IPS-20b (cell line): ENCODE results near the gene ATG13.
"Not testable (repeated sequence)": the region's sequence is repeated elsewhere in the genome, so short reads cannot be mapped to it uniquely, and the experiment has no call there.

Experiments used
- H3K27ac ChIP-seq: one replicate; pipeline ENCODE4 v1.5.1; 2013; ENCODE audit warnings: low read length
- H3K27me3 ChIP-seq: 2 replicates; pipeline ENCODE4 v1.6.1; 2013; ENCODE audit warnings: mild to moderate bottlenecking, low read length, inconsistent platforms; ENCODE audit not compliant: insufficient read depth
- H3K36me3 ChIP-seq: 2 replicates; pipeline ENCODE4 v1.6.1; 2013; ENCODE audit warnings: low read depth, mild to moderate bottlenecking, inconsistent platforms, low read length, moderate library complexity; ENCODE audit not compliant: insufficient read depth
- H3K4me1 ChIP-seq: 2 replicates; pipeline ENCODE4 v1.6.1; 2013; ENCODE audit warnings: mild to moderate bottlenecking, control low read depth, inconsistent platforms, low read length, moderate library complexity; ENCODE audit not compliant: insufficient read depth
- H3K4me3 ChIP-seq: 2 replicates; pipeline ENCODE4 v1.5.1; 2013; ENCODE audit warnings: mild to moderate bottlenecking, low read length, inconsistent platforms
- H3K9ac ChIP-seq: 2 replicates; pipeline ENCODE4 v1.6.1; 2013; ENCODE audit warnings: low read depth, mild to moderate bottlenecking, inconsistent platforms, low read length, moderate library complexity
- H3K9me3 ChIP-seq: 2 replicates; pipeline ENCODE4 v1.6.1; 2013; ENCODE audit warnings: mild to moderate bottlenecking, low read depth, low read length, inconsistent platforms; ENCODE audit not compliant: insufficient read depth

ATG13 gene

DNA sequence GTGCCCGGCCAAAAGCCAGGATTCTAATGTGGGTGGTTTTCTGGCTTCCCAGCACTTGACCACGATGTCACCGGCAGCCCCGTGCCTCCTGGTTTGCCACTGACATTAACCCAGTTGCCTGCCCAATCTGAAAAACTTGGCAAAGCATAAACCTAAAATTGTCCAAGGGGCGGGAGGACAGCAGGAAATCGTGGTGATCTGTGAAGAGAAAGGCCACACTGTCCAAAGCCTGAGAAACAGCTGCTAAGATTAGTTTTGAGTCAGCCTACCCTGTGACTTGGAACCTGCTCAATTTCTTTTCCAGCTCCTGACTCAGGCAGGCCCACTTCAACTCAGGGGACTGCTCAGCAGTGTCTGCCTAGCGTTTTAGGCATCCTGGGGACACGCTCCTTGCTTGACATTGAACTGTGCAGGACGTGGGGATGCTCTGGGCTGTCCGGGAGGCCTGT, 93.5 kb downstream of the ATG13 start:
- Histone ChIP-seq H3K9ac (no peak overlapping the region), H3K4me3 (no peak overlapping the region), H3K36me3 (peaks cover 16% of the 10 kb centered on the region), H3K9me3 (no peaks in the 10 kb centered on the region), H3K27ac (no peak overlapping the region), H3K4me1 (no peaks in the 10 kb centered on the region), H3K27me3 (no peaks in the 10 kb centered on the region)

DNA sequence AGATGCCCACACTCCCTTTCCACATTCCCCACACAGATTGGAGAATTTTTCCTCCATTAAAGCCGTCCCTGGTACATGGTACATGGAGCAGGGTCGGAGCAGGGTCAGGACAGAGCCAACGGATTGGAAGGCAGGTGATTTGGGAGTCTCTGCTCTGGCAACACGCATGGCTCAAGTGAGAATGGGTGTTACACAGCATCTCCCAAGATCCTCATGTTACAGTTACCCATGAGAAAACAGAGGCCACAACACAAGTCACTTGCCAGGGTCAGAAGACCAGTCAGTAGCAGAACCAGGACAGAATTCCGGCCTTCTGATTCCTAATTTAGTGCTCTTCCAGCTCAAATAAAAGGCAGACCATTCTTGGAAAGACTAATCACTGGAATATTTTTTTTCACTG, 94.0 kb downstream of the ATG13 start:
- Histone ChIP-seq H3K9ac (no peak overlapping the region), H3K4me3 (no peak overlapping the region), H3K4me1 (no peaks in the 10 kb centered on the region), H3K9me3 (no peaks in the 10 kb centered on the region), H3K27ac (no peak overlapping the region), H3K36me3 (peaks cover 13% of the 10 kb centered on the region; the same call in 1 of the 2 replicates), H3K27me3 (no peaks in the 10 kb centered on the region)

DNA sequence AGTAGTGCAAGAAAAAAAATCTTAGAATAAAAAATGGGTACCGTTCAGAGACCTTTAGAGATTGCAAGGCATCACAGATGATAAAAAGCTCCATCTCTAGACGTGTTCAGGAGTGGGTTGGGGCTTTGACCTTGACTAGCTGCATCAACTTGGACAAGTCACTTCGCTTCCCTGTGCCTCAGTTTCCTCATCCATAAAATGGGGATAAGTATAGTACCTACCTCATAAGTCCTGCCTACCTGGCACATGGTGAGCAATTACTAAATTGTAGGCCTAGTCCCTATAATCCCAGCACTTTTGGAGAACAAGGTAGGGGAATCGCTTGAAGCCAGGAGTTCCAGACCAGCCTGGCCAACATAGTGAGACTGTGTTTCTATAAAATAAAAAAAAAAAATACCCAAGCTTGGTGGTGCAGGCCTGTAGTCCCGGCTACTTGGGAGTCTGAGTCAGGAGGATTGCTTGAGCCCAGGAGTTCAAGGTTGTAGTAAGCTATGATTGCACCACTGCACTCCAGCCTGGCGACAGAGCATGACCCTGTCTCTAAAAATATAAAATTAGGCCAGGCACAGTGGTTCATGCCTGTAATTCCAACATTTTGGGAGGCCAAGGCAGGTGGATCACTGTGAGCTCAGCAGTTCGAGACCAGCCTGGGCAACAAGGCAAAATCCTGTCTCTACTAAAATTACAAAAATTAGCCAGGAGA, 95.7 kb downstream of the ATG13 start:
- Histone ChIP-seq H3K4me3 (no peak overlapping the region), H3K27ac (no peak overlapping the region), H3K36me3 (no peaks in the 10 kb centered on the region), H3K9ac (no peak overlapping the region), H3K27me3 (no peaks in the 10 kb centered on the region), H3K4me1 (no peaks in the 10 kb centered on the region), H3K9me3 (no peaks in the 10 kb centered on the region)

DNA sequence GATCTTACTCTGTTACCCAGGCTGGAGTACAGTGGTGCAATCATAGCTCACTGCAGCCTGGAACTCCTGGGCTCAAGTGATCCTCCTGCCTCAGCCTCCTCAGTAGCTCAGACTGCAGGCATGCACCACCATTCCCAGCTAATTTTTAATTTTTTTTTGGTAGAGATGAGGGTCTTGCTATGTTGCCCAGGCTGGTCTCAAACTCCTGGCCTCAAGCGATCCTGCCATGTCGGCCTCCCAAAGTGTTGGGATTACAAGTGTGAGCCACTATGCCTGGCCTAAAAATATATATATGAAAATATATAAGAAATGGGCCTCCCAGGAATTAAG, 100.4 kb downstream of the ATG13 start:
- H3K27me3 ChIP-seq, H3K36me3 ChIP-seq, H3K9me3 ChIP-seq, H3K4me3 ChIP-seq, H3K9ac ChIP-seq, H3K4me1 ChIP-seq, H3K27ac ChIP-seq: not testable (repeated sequence)

DNA sequence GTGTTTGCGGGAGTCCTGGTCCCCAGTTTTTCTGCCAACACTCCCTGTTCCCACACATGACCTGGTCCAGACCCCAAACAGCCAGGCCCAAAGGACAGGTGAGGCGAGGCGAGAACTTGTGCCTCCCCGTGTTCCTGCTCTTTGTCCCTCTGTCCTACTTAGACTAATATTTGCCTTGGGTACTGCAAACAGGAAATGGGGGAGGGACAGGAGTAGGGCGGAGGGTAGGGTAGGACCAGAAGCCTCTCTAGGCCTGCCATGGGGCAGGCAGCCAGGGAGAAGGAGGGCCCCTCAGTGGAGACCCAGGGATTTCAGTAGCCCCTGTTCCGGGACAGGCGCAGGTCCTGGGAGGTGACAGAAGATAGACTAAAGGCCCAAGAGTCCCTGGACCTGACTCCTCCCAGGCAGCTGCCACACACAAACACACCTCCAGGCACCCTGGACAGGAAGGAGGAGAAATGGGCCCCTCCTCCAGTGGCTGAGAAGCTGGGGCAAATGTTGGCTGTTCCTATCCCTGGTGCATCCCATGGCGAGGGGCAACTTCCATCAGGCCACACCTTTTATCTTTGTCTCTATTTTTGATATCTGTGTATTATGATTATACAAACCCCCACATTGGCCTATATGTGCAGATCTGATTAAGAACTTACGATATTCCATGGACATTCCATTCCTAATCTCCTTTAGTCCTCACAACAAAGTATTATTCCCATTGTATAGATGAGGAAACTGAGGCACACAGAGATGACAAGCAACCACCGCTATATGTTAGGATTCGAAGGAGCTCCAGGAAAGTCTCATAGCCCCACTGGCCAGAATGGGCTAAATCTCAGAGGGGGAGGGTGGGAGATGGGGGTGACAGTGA, 101.0 kb downstream of the ATG13 start:
- H3K4me1 ChIP-seq = no peaks in the 10 kb centered on the region
- no peaks in the 10 kb centered on the region for H3K36me3 ChIP-seq
- H3K27me3 ChIP-seq = no peaks in the 10 kb centered on the region
- no peak overlapping the region for H3K4me3 ChIP-seq
- no peak overlapping the region for H3K27ac ChIP-seq
- no peak overlapping the region for H3K9ac ChIP-seq
- no peaks in the 10 kb centered on the region for H3K9me3 ChIP-seq

DNA sequence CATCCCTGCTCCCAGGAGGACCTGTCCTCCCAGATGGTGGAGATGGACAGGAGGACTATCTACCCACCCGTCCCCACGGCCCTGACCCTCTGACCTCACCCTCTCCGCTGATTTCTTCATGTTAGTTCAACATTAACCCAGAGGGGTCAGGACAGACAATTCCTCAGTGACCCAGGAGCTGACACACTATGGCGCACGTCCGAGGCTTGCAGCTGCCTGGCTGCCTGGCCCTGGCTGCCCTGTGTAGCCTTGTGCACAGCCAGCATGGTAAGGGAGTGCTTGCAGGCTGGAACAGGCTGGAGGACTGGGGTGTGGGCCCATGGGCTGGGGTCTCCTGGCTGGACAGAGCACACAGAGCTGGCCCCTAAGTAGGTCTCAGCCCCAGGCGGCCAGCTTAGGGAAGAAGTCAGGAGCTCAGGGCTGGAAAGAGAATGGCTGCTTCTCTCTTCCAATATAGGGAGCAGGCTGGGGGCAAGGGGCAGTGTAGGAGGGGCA, 101.7 kb downstream of the ATG13 start, which contains the start of gene F2:
Gene F2, plus strand, starts transcription at position 166 of the 495 bp plus-strand sequence. Its CDS starts 23 bp downstream, at position 189.
- Histone ChIP-seq H3K9me3 (no peaks in the 10 kb centered on the region), H3K9ac (no peak within 1 kb of the TSS), H3K27me3 (no peaks in the 10 kb centered on the region), H3K4me1 (peaks cover 2% of the 10 kb centered on the region; the same call in 1 of the 2 replicates), H3K36me3 (no peaks in the 10 kb centered on the region), H3K4me3 (no peak within 1 kb of the TSS), H3K27ac (no peak within 1 kb of the TSS)

DNA sequence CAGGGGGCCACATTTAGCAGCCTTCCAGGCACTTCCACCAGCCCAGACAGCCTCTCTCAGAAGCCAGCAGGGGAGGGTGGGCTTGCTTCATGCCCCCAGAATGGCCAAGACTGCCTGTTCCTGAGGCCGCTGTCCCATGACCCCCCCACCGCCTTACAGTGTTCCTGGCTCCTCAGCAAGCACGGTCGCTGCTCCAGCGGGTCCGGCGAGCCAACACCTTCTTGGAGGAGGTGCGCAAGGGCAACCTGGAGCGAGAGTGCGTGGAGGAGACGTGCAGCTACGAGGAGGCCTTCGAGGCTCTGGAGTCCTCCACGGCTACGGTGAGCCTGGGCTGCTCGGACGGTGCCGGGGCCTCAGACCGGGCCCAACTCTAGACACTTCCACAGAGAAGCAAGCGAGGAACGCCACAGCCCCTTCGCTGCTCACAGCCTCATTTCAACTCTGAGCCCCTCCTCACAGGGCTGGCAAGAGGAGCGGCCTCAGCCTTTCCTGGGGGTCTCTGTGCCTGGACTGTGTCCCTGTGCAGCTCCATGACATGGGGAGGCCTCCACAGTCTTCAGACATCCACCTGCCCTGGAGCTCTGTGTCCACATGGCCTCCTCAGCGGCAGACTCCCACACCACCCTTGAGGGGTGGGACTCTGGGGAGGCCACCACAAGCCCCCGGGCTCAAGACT, 102.3 kb downstream of the ATG13 start:
- H3K27me3 ChIP-seq = no peaks in the 10 kb centered on the region
- no peaks in the 10 kb centered on the region for H3K36me3 ChIP-seq
- H3K9ac ChIP-seq = no peak overlapping the region
- H3K4me3 ChIP-seq = no peak overlapping the region
- H3K9me3 ChIP-seq = no peaks in the 10 kb centered on the region
- H3K4me1 ChIP-seq = peaks cover 2% of the 10 kb centered on the region; the same call in 1 of the 2 replicates
- no peak overlapping the region for H3K27ac ChIP-seq

DNA sequence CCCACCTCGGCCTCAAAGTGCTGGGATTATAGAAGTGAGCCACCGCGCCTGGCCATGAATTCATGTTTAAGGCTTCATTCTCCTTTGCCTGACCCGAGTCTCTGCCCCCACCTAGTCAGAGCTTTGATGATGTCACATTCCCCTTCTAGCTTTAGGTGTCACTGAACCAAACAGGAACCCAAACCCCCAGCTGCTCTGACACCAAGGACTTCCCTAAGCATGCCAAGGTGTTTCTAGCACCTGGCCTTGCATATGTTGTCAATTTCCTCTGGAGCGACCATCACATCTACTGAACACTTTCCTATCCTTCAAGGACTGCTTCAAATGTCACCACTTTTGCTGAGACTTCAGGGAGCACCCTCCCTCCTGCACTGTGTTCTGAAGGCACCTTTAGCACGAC, 103.9 kb downstream of the ATG13 start:
- H3K27me3 ChIP-seq = no peaks in the 10 kb centered on the region
- no peaks in the 10 kb centered on the region for H3K36me3 ChIP-seq
- H3K27ac ChIP-seq = no peak overlapping the region
- no peaks in the 10 kb centered on the region for H3K9me3 ChIP-seq
- H3K4me1 ChIP-seq = peaks cover 2% of the 10 kb centered on the region; the same call in 1 of the 2 replicates
- no peak overlapping the region for H3K9ac ChIP-seq
- no peak overlapping the region for H3K4me3 ChIP-seq

DNA sequence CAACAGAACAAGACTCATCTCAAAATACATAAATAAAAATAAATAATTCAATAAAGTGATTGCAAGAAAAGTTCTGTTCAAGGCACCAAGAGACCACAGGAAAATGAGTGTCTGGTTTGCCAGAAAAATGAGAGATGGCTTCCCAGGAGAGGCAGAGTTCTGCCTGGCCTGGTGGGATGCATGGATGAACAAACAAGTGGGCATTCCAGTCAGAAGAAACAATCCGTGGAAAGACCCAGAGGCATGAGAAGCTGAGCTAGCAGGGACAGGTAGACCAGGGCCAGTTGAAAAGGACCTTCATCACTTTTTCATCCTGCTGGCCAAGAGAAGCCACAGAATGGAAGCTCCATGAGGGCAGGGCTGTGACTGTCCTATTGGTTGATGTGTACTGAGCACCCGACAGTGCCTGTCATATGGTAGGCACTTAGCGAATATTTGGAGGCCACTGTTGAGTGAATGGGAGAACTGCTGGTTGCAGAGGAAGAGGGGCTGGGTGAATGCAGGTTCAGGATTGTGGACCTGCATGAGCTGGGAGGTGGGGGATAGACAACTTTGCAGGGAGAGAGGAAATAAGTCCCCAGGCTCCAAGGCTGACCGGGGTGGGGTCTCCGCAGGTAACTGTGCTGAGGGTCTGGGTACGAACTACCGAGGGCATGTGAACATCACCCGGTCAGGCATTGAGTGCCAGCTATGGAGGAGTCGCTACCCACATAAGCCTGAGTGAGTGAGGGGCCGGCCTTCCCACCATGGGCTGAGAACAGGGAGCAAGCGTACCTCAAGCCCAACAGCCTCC, 105.4 kb downstream of the ATG13 start:
- no peaks in the 10 kb centered on the region for H3K27me3 ChIP-seq
- H3K9me3 ChIP-seq = no peaks in the 10 kb centered on the region
- no peaks in the 10 kb centered on the region for H3K36me3 ChIP-seq
- peaks cover 2% of the 10 kb centered on the region; the same call in 1 of the 2 replicates for H3K4me1 ChIP-seq
- H3K27ac ChIP-seq = no peak overlapping the region
- H3K4me3 ChIP-seq = no peak overlapping the region
- no peak overlapping the region for H3K9ac ChIP-seq

DNA sequence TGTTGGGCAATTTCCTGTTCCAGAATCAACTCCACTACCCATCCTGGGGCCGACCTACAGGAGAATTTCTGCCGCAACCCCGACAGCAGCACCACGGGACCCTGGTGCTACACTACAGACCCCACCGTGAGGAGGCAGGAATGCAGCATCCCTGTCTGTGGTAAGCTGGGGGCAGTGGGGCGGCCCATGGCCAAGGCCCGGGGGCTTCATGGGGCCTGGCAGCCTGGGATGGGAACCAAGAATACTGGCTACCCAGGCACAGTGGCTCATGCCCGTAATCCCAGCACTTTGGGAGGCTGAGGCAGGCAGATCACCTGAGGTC, 106.0 kb downstream of the ATG13 start:
- Histone ChIP-seq H3K4me1 (peaks cover 2% of the 10 kb centered on the region; the same call in 1 of the 2 replicates), H3K9me3 (no peaks in the 10 kb centered on the region), H3K36me3 (no peaks in the 10 kb centered on the region), H3K27ac (no peak overlapping the region), H3K27me3 (no peaks in the 10 kb centered on the region), H3K9ac (no peak overlapping the region), H3K4me3 (no peak overlapping the region)

DNA sequence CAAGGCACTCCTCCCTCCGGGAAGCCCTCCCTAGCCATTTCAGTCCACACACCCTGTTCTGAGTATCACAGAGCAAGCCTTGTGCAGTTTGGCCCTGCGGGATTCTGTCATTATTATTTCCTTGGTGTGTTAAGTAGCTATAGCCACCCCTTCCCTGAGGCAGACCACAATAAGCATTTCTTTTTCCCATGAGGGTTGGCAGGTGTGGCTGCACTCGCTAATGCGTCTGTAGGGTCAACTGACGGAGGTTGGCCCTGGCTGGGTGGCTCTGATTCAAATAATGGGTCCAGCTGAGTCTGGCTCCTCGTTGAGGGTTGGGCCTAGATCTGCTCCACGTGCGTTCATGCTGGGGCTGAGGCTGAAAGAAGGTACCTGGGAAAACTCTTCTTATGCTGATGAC, 106.7 kb downstream of the ATG13 start:
- Histone ChIP-seq H3K9me3 (no peaks in the 10 kb centered on the region), H3K9ac (no peak overlapping the region), H3K27ac (no peak overlapping the region)

More for the DNA sequence above, 106.7 kb downstream of the ATG13 start:
- H3K4me1 ChIP-seq = peaks cover 2% of the 10 kb centered on the region; the same call in 1 of the 2 replicates
- no peaks in the 10 kb centered on the region for H3K27me3 ChIP-seq
- no peak overlapping the region for H3K4me3 ChIP-seq
- no peaks in the 10 kb centered on the region for H3K36me3 ChIP-seq
